NCI-H82 treated with DMSO at 0.1 percent for 48 hours (cell line): ENCODE data around the gene MALT1.
"Not testable (repeated sequence)": the region's sequence is repeated elsewhere in the genome, so short reads cannot be mapped to it uniquely, and the experiment has no call there.

Experiments
- DNase-seq: peaks from one replicate; lab custom pipeline; 2025; ENCODE audit not compliant: unreplicated experiment; lab: John Stamatoyannopoulos, UW

Gene MALT1

GRCh38 chr18:58770601-58771000 lies 99.3 kb downstream of the MALT1 start:
- DNase-seq: no peak

- DNase-seq: no peak
These were observed 100.9 kb downstream of the MALT1 start for GRCh38 chr18:58772161-58772560.

GRCh38 chr18:58776084-58776483 lies 104.8 kb downstream of the MALT1 start:
- DNase-seq: no peak

GRCh38 chr18:58776541-58776940 lies 105.3 kb downstream of the MALT1 start:
- DNase-seq: not testable (repeated sequence)

- DNase-seq: no peak
These were observed 106.2 kb downstream of the MALT1 start for GRCh38 chr18:58777471-58777870.

- DNase-seq: no peak
These were observed 108.3 kb downstream of the MALT1 start for GRCh38 chr18:58779529-58779928.

- DNase-seq: no peak
These were observed 108.8 kb downstream of the MALT1 start for GRCh38 chr18:58780045-58780444.

- peak; percentile 61 for DNase-seq
These were observed 110.4 kb downstream of the MALT1 start for GRCh38 chr18:58781627-58782194.

- DNase-seq: no peak
These were observed 113.4 kb downstream of the MALT1 start for GRCh38 chr18:58784601-58785137.

- DNase-seq: no peak
These were observed 114.0 kb downstream of the MALT1 start for GRCh38 chr18:58785171-58785805.

- DNase-seq: no peak
These were observed 114.6 kb downstream of the MALT1 start for GRCh38 chr18:58785870-58786269.

GRCh38 chr18:58787536-58788149 lies 116.4 kb downstream of the MALT1 start:
- no peak for DNase-seq

- no peak for DNase-seq
These were observed 117.2 kb downstream of the MALT1 start for GRCh38 chr18:58788470-58788869.

GRCh38 chr18:58788971-58789875 lies 118.0 kb downstream of the MALT1 start:
- DNase-seq: peak; percentile 28

GRCh38 chr18:58789876-58790240 lies 118.6 kb downstream of the MALT1 start:
- no peak for DNase-seq

- DNase-seq: no peak
These were observed 120.8 kb downstream of the MALT1 start for GRCh38 chr18:58792086-58792485.

- no peak for DNase-seq
These were observed 122.1 kb downstream of the MALT1 start for GRCh38 chr18:58793361-58793760.

GRCh38 chr18:58796220-58796619 lies 125.0 kb downstream of the MALT1 start:
- no peak for DNase-seq

GRCh38 chr18:58800582-58800981 lies 129.3 kb downstream of the MALT1 start:
- DNase-seq: no peak

- DNase-seq: no peak
These were observed 131.7 kb downstream of the MALT1 start for GRCh38 chr18:58802959-58803358.

- DNase-seq: no peak
These were observed 132.7 kb downstream of the MALT1 start for GRCh38 chr18:58803978-58804377.
